ENCODE measurements around the gene SDF4. TPM values are rescaled to one million over a fixed set of nuclear protein-coding genes. Genes with fewer than 3 reads are reported as not detected.
A peak's percentile ranks its signal among the peaks of the same experiment; 100 is the strongest.
"Not testable (repeated sequence)": the region's sequence is repeated elsewhere in the genome, so short reads cannot be mapped to it uniquely, and the experiment has no call there.

SDF4 gene
- total RNA-seq, 1 experiment from 2014 or later: 87.1 TPM

GRCh38 chr1:1253314-1253713 is 21.5 kb upstream of the SDF4 start:
- Histone ChIP-seq H3K4me1 (peaks cover 4% of the 10 kb centered on the region; the same call in 1 of the 2 replicates), H3K27ac (no peak overlapping the region), H3K9me3 (replicated peaks) (no peaks in the 10 kb centered on the region), H3K36me3 (peaks cover 30% of the 10 kb centered on the region), H3K27me3 (no peaks in the 10 kb centered on the region), H3K4me3 (no peak overlapping the region)
- DNase-seq: no peak

GRCh38 chr1:1250786-1251284 is 19.0 kb upstream of the SDF4 start:
- peak in 1 of 2 experiments; percentile 47 for DNase-seq
- Histone ChIP-seq H3K4me1 (peaks cover 4% of the 10 kb centered on the region; the same call in 1 of the 2 replicates), H3K27me3 (no peaks in the 10 kb centered on the region), H3K27ac (no peak overlapping the region), H3K9me3 (replicated peaks) (no peaks in the 10 kb centered on the region), H3K36me3 (peaks cover 20% of the 10 kb centered on the region), H3K4me3 (no peak overlapping the region)

GRCh38 chr1:1248009-1248913 is 16.5 kb upstream of the SDF4 start:
- DNase-seq; H3K27ac ChIP-seq; H3K27me3 ChIP-seq; H3K4me3 ChIP-seq; H3K4me1 ChIP-seq; H3K36me3 ChIP-seq; H3K9me3 ChIP-seq (replicated peaks): not testable (repeated sequence)

- no peak overlapping the region for H3K4me3 ChIP-seq
- no peak overlapping the region for H3K27ac ChIP-seq
- peaks cover 4% of the 10 kb centered on the region; the same call in 1 of the 2 replicates for H3K4me1 ChIP-seq
- no peak for DNase-seq
- no peaks in the 10 kb centered on the region for H3K9me3 ChIP-seq (replicated peaks)
- H3K27me3 ChIP-seq: peaks cover 8% of the 10 kb centered on the region; the same call in 1 of the 2 replicates
- H3K36me3 ChIP-seq: no peaks in the 10 kb centered on the region
Measured at GRCh38 chr1:1247341-1247913, 15.6 kb upstream of the SDF4 start.

- no peak for DNase-seq
- H3K4me1 ChIP-seq: peaks cover 4% of the 10 kb centered on the region; the same call in 1 of the 2 replicates
- H3K36me3 ChIP-seq: no peaks in the 10 kb centered on the region
- H3K27me3 ChIP-seq: peaks cover 14% of the 10 kb centered on the region; the same call in 1 of the 2 replicates
- H3K9me3 ChIP-seq (replicated peaks): no peaks in the 10 kb centered on the region
- H3K27ac ChIP-seq: no peak within 1 kb of the TSS
- no peak within 1 kb of the TSS for H3K4me3 ChIP-seq
Measured at GRCh38 chr1:1246577-1247340, 15.0 kb upstream of the SDF4 start, which contains the start of gene C1QTNF12. Gene C1QTNF12 (minus strand): TSS chr1:1246722. CDS start chr1:1246690, 32 bp downstream.

- H3K4me1 ChIP-seq: peaks cover 3% of the 10 kb centered on the region; the same call in 1 of the 2 replicates
- no peak overlapping the region for H3K4me3 ChIP-seq
- H3K27ac ChIP-seq: no peak overlapping the region
- no peaks in the 10 kb centered on the region for H3K9me3 ChIP-seq (replicated peaks)
- DNase-seq: no peak
- H3K36me3 ChIP-seq: no peaks in the 10 kb centered on the region
- peaks cover 22% of the 10 kb centered on the region for H3K27me3 ChIP-seq
Measured at GRCh38 chr1:1245817-1246576, 14.2 kb upstream of the SDF4 start.

- Histone ChIP-seq H3K27ac (no peak overlapping the region), H3K27me3 (peaks cover 25% of the 10 kb centered on the region), H3K9me3 (replicated peaks) (no peaks in the 10 kb centered on the region), H3K4me3 (no peak overlapping the region), H3K4me1 (no peaks in the 10 kb centered on the region), H3K36me3 (no peaks in the 10 kb centered on the region)
- DNase-seq: no peak
Measured at GRCh38 chr1:1245178-1245816, 13.5 kb upstream of the SDF4 start.

GRCh38 chr1:1244192-1244811 is 12.5 kb upstream of the SDF4 start:
- Histone ChIP-seq H3K4me1 (no peaks in the 10 kb centered on the region; the same call in 1 of the 2 replicates), H3K27me3 (peaks cover 35% of the 10 kb centered on the region), H3K9me3 (replicated peaks) (no peaks in the 10 kb centered on the region), H3K4me3 (no peak overlapping the region), H3K27ac (no peak overlapping the region), H3K36me3 (no peaks in the 10 kb centered on the region)
- DNase-seq: peak in 1 of 2 experiments; percentile 49

- peaks cover 40% of the 10 kb centered on the region for H3K27me3 ChIP-seq
Measured at GRCh38 chr1:1243807-1244191, 12.0 kb upstream of the SDF4 start.

GRCh38 chr1:1243266-1243660 is 11.5 kb upstream of the SDF4 start:
- no peak overlapping the region for H3K27ac ChIP-seq
- no peak overlapping the region for H3K4me3 ChIP-seq
- no peak for DNase-seq
- H3K27me3 ChIP-seq: peaks cover 45% of the 10 kb centered on the region
- H3K4me1 ChIP-seq: peaks cover 7% of the 10 kb centered on the region
- no peaks in the 10 kb centered on the region for H3K36me3 ChIP-seq
- H3K9me3 ChIP-seq (replicated peaks): no peaks in the 10 kb centered on the region

More at GRCh38 chr1:1243807-1244191, 12.0 kb upstream of the SDF4 start:
- Histone ChIP-seq H3K4me3 (no peak overlapping the region), H3K27ac (no peak overlapping the region), H3K4me1 (peaks cover 2% of the 10 kb centered on the region; the same call in 1 of the 2 replicates), H3K36me3 (no peaks in the 10 kb centered on the region), H3K9me3 (replicated peaks) (no peaks in the 10 kb centered on the region)
- peak; percentile 57 to 58 for DNase-seq

- Histone ChIP-seq H3K9me3 (replicated peaks) (no peaks in the 10 kb centered on the region), H3K27me3 (peaks cover 51% of the 10 kb centered on the region), H3K27ac (no peak overlapping the region), H3K36me3 (no peaks in the 10 kb centered on the region), H3K4me3 (no peak overlapping the region), H3K4me1 (peaks cover 13% of the 10 kb centered on the region)
- no peak for DNase-seq
Measured at GRCh38 chr1:1242461-1243265, 10.9 kb upstream of the SDF4 start.

GRCh38 chr1:1241588-1242219 is 9.9 kb upstream of the SDF4 start:
- H3K9me3 ChIP-seq (replicated peaks): no peaks in the 10 kb centered on the region
- no peak for DNase-seq
- no peak overlapping the region for H3K4me3 ChIP-seq
- H3K27me3 ChIP-seq: peaks cover 56% of the 10 kb centered on the region
- H3K4me1 ChIP-seq: peaks cover 23% of the 10 kb centered on the region
- H3K27ac ChIP-seq: no peak overlapping the region
- no peaks in the 10 kb centered on the region for H3K36me3 ChIP-seq
